CMK (cell line): ENCODE results near the gene SEMG1.
A peak's percentile ranks its signal among the peaks of the same experiment; 100 is the strongest.

Experiments
- DNase-seq: peaks from one replicate; pipeline ENCODE4 v3.0.0-alpha.2; 2010; ENCODE audit warnings: low read depth

SEMG1 gene, protein sequence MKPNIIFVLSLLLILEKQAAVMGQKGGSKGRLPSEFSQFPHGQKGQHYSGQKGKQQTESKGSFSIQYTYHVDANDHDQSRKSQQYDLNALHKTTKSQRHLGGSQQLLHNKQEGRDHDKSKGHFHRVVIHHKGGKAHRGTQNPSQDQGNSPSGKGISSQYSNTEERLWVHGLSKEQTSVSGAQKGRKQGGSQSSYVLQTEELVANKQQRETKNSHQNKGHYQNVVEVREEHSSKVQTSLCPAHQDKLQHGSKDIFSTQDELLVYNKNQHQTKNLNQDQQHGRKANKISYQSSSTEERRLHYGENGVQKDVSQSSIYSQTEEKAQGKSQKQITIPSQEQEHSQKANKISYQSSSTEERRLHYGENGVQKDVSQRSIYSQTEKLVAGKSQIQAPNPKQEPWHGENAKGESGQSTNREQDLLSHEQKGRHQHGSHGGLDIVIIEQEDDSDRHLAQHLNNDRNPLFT

DNA sequence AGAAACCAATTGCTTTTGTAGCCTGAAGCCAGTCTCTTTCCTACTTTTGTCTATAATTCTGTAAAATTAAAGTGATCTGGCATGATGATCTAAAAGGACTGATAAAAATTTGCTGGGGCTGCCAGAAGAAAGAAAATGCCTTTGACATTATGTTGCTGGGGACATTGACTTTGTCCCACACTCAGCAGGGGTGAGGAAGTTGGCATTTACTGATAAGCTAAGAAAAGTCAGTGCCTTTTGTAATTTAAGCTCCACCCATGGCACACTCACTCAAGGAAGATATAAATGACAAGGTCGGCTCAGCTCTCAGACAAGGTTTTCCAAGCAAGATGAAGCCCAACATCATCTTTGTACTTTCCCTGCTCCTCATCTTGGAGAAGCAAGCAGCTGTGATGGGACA is at the start of gene SEMG1:
TSS of gene SEMG1 (plus strand) at position 309 of the 400 bp plus-strand sequence. CDS start at position 330, 21 bp downstream.
- DNase-seq: peak; percentile 24

DNA sequence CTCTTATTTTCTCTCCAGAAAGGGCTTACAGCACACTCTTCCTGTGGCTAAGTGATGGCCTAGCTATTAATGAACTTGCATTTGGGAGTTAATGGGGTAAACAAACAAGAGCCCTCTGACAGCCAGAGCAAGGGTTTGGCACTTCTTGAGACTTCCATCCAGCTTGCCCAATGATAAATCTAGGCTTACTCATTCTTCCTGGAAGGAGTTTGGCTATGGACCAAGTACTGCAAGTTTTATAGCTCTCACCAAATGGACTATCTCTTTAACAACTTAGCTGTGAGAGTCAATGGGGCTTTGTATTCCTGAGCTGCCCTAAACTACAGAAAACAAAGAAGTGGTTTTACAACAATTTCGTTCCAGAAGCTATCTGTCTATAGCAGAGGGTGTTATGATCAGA is 48.9 kb upstream of the SEMG1 start:
- DNase-seq: no peak

DNA sequence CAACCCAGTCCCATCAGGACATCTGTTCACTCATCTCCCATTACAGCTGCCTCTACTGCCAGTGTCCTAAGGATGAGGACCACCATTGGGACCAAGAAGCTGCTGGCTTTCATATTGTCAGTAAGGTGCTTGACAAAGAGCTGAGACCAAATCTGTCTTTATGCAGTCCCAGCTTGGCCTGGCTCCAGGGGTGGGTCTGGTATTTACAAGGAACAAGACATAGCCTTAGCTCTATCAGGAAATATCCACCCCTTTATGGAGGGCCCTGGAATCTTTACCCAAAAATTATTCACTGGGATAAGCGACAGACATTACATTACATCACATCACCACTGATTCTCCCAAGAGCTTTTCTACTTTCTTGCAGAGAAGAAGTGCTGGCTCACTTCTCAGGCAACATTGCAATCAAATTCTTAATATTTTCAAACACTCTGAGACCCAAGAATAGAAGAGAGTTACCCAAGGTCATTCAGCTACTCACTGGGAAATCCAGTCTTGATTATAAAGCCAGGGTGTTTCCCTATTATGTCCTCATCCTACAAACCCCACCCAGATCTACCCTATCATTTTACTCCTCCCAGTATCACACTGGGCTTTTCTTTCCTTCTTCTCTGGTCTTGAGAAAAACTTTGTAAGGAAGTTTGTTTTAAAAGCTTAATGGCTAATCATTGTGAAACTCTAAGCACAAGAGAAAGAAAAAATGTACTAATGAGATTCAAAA is 43.6 kb upstream of the SEMG1 start:
- no peak for DNase-seq

DNA sequence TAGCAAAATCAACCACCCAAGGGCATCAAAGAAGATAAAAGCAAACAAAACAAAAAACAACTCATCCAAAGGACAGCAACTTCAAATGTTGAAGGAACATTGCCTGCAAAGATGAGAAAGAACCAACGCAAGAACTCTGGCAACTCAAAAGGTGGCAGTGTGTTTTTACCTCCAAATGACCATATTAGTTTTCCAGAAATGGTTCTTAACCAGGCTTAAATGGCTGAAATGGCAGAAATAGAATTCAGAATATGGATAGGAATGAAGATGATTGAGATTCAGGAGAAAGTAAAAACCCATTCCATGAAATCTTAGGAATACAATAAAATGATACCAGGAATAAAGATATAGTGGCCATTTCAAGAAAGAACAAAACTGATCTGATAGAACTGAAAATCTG is 41.9 kb upstream of the SEMG1 start:
- DNase-seq: no peak

DNA sequence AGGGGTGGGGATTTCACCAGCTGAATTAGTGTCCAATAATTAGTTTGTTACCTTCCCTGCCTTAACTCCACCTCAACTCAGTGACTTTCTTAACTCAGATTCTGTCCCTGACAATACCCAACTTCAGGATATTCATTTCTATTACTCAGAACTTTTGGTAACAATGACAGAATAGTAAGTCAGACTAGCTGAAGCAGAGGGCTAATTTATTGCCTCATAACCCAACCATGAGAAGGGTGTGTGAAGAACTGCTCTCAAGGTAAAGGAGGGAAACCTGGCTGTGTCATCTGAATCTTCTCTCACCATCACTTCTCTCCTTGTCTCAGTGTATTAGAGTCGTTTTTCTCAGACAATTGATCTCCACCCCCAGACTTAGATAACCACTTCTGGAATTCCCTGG is 33.3 kb upstream of the SEMG1 start:
- no peak for DNase-seq

DNA sequence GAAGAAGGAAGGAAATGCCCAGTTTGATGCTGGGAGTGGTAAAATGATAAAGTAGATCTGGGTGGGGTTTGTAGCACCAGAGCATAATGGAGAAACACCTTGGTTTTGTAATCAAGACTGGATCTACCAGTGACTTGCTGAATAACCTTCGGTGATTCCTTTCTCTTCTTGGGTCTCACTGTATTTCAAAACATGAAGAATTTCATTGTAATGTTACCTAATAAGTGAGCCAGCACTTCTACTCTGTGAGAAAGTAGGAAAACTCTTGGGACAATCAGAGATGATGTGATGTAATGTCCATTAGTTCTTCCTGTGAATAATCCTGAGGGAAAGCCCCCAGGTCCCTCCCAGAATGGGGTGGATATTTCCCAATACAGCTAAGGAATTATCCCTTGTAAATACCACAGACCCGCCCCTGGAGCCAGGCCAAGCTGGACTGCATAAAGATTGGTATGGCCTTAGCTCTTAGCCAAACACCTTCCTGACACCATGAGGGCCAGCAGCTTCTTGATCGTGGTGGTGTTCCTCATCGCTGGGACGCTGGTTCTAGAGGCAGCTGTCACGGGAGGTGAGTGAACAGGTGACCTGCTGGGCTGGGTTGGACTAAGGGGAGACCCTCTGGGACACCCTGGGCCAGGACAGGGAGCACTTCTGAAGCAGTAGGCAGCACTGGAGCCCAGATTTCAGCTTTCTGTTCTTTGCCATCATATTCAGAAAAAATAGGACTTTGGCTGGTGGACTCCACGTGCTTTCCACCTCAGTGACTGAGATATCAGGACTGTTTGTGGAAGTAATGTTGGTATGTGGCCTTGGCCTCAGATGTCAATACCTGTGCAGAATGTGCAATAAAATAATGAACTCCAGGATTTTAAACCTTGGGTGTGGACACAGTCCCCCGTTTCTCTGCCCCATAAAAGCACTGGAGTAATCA is 32.1 kb upstream of the SEMG1 start, which contains the start of gene PI3:
TSS of gene PI3 (plus strand) at position 469 of the 931 bp plus-strand sequence. CDS start at position 490, 21 bp downstream.
- DNase-seq: no peak

DNA sequence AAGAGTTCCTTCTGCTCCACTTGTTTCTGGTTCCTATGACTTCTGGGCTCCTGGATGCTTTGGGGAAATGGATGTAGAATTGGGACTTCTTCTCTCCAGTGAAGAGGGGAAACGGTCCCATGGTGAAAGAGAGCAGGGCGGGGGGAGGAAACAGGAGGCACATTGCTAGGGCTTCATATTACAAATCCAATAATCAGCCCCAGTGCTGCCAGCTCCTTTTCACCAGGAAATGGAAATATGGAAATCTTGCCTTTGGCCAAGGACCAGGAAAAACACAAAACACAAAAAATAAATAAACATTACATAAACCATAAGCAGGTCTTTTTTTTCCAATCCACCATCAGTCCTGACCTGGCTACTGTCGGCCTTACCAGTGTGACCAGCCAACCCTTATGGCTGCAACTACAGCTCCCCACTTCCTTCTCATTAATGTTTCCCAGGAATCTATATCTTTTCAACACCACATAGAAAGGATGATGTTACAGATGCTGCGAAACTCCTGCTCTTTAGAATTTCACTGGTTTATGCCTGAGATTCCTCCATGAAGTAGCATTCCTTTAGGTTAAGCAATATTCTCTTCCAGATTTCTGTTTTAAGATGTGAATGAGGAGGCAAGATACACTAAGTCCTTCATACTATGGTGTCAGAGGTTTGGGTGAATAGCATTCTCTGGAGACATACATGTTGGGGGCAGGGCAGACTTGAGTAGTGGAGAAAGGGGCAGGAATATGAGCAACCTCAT is 30.1 kb upstream of the SEMG1 start:
- no peak for DNase-seq

DNA sequence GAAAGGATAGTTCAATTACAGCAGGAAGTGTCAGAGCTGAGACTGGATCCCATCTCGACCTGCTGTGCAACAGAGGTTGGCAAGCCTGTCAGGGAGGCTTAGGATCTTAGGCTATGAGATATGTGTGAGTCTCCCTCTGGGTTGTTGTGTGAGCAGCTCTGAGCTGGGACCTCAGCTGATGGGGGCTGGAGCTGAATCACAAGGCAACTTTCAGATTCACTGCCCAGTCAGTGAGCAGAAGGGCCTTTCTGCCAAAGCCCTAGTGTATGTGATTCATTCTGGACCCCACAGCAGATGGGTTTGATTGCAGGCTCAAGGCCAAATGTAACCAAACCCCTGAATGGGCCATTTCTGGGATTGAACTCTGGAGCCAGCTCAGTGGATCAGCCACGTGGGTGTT is 27.7 kb upstream of the SEMG1 start:
- no peak for DNase-seq

DNA sequence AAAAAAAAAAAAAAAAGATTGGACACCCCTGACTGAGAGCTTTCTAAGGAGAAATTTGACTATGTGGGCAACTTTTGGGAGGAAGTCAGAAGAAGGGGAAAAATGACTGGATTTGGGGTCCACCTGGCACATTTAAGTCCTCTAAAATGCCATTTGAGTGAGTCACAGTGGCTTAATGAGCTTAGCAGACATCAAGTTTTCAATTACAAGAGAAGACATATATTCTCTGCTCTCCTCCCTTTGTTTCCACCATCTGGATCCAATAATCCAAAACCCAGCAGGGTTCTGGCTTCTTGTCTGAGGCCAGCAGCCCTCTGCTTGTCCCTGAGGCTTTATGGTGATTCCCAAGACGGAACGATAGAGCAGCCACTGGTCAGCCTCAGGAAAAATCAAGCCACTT is 25.2 kb upstream of the SEMG1 start:
- DNase-seq: no peak

DNA sequence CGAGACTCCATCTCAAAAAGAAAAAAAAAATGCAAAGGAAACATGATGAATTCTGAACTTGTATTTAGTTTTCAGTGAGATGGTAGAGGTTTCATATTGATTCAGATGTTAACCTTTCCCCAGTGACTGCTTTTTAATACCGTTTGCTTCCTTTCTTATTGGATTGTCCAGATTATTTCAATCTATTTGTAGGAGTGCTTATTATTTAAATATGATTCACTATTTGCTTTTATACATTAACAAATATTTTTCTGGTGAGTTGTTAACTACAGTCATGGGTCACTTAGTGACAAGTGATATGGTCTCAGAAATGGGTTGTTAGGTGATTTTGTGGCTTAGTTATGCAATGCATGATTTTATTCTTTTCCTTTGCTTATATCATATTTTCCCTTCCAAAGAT is 23.7 kb upstream of the SEMG1 start:
- no peak for DNase-seq

DNA sequence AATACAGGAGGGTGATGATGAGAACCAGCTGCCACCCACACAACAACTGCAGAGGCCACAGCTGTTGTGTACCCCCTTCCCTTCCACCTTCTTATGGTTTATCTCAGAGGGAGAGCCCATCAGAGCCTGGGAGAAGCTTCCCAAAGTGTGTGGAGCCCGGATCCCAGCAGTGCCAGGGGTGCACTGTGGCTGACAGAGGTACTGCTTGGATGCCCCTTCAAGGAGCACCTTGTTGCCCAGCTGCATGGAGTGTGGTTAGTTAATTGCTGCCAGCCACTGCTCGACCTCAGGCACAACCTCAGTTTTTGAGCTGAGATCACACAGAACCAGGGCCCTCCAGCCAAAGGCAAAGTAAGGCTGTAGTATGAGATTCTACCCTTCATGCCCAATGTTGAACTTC is 19.1 kb upstream of the SEMG1 start:
- no peak for DNase-seq

DNA sequence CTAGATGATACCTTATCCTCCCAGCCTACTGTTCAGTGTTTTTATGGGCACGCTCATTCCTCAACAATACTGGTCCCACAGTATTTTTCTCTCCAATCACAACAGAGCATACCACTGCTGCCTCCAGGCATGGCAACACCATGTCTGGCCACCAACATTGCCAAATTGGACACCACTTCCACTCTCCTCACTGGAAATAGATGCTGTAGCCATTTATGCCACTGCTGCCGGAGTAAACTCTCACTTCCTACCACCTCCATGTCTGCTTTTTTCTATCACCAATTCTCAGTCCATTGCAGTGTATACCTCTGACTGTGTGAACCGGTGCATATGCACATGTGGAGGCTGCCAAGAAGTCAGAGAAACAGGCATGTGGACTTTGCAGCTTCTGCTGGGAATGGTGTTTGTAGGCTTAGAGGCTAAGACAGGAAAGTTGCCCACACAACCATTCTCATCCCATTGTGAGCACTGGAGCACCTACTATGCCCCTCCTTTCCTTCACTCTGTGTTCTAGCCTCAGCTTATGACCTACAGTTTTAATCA is 17.7 kb upstream of the SEMG1 start:
- no peak for DNase-seq

DNA sequence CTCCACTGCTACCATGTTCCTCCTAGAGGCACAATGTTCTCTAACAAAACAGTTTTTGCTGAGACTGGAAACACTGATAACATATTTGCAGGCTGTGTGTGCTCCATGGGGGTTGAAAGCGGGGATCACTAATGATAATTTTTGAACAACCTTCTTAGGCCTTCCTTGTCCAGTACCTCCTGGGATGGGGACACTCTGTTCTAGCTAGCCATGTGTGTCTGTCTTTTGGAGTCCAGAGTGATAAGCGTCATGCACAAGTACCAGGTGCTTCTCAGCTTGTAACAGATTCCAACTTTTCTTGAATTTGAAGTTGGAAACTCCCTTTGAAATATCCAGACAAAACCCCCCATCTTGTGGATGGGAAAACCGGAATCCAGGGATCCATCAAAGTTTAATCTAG is 17.0 kb upstream of the SEMG1 start:
- DNase-seq: no peak

DNA sequence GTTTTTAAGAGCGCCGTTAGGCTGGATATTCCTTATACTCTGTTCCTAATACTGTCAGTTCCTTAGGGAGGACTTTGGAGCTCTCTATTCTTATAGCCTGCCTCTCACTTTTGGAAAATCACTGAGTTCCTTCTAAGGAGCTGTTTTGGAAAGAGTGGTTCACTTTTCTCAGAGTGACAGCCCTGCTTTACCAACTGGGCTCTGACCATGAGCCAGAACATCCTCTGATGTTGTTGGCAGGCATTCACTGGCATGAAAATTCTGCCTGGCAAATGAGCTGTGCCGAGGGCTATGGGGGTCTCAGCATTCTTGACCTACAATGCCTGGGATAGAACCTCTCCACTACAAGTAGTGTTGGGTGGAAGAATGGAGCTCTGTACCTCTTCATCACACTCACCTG is 14.9 kb upstream of the SEMG1 start:
- DNase-seq: no peak

DNA sequence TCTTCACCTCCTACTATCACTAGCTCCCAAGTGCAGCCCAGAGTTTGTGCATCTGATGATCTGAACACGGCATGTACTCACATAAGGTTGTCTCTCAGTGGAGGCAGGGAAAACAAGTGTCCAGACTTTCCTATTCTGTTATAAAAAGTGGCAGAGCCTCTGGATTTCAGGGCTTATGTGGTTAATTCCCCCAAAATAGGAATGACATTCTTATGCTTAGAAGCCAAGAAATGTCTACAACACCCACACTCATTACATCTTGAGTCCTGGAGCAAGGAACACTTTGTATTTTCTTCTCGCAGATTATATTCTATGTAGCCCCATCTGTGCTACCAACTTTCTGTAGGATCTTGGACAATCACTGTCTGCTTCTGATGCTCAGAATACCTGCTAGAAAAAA is 13.5 kb upstream of the SEMG1 start:
- DNase-seq: no peak

DNA sequence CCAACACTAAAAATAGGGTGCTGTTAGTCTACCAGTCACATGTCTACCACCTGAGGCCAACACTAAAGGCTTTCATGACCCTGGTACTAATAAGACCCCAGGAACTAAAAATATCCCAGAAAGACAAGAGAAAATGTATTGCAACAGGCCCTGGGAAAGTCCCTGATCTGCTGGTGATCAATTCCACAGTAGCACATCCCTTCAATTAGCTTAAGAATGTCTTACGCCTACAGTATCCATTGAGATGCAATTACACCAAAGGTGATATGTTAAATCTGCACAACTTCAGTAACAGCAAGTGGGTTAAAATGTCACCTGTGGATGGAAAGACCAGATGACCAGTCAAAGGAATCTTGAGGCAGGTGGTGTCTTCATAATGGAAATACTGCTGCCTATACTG is 3.1 kb downstream of the SEMG1 start:
- DNase-seq: no peak

DNA sequence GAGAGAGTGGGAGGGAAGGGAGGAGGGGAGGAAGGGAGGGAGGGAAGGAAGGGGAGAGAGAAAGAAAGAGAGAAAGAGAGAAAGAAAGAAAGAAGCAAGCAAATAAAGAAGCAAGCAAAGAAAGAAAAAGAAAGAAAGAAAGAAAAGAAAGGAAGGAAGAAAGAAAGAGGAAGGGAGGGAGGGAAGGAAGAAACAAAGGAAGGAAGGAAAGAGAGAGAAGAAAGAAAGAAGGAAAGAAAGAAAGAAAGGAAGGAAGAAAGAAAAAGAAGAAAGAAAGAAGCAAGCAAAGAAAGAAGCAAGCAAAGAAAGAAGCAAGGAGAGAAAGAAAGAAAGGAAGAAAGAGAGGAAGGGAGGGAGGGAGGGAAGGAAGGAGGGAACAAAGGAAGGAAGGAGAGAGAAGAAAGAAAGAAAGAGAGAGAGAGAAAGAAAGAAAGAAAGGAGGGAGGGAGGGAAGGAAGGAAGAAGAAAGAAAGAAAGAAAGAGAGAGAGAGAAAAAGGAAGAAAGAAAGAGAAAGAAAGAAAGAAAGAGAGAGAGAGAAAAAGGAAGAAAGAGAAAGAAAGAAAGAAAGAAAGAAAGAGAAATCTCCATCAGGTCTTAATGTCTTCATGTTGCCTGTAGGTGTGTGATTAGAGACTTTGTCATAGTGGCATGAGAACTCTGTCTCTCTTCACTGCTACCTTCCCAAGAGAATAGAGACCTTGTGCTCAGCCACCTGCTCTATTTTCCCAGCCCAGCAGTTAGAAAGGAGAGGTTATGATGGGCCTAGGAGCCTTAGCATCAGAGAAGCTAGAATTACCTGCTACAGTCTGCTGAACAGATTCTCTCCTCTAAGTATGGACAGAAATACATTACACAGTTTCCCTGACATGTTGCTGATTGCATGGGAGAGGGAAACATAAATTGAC is 5.0 kb downstream of the SEMG1 start:
- DNase-seq: no peak

DNA sequence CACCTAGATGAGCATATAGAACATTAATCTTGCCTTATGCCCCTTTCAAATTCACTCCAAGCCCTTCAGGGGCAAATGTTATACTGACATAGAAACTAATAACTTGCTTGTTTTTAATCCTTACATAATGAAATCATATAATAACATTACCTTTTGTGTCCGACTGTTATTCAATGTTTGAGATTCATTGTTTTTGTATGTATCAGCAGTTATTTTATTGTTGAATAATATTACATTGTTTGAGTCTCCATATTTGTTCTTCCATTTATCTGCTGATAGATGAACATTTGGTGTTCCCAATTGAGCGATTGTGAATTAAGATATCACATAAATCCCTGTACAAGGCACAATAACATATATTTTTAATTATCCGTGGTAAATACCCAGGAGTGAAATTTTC is 6.0 kb downstream of the SEMG1 start:
- DNase-seq: no peak

DNA sequence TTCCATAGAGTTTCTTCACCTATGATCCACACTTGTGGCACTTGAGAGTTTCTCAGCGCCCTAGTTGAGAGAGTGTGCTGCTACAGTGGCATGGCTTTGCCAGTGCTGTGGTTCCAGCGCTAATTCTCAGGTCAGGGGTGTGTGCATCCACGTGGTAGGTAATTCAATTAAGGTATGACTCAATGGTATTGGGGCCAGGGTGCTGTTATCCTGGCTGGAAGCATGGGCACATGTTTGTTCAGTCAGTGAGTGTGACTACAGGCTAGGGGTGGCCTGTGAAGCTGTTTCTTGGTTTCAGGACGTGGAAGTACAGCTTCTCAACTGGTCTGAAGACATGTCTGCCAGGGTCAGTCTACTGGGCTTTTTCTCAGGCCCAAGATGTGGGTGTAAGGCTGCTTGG is 11.3 kb downstream of the SEMG1 start:
- DNase-seq: no peak

DNA sequence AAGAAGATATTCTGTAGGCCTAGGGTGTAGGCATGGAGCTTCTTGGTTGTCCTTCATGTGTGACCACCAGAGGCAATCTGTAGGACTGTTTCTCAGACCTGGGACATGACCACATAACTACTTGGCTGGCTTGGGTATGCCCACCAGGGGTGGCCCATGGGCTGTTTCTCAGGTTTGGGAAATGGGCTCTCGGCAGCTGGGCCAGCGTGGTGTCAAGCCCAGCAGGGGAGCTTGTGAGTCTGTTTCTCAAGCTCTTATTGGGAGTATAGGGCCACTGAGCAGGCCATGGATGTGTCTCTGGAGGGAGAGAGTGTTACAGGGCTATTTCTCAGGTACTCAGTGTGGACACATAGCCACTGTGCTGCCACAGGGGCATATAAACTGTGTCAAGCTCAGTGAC is 11.8 kb downstream of the SEMG1 start:
- DNase-seq: no peak
